Neutrophil (primary cell): ENCODE measurements around the gene STRA6.

Source experiments
- H3K27ac ChIP-seq: fragments of 200-600 bp; sonication (generic); 2 replicates; pipeline ENCODE4 v1.5.1; 2016; ENCODE audit warnings: mild to moderate bottlenecking, moderate library complexity
- H3K27me3 ChIP-seq: fragments of 200-600 bp; sonication (generic); 2 replicates; pipeline ENCODE4 v1.6.0; 2016; ENCODE audit warnings: mild to moderate bottlenecking
- H3K36me3 ChIP-seq: fragments of 200-600 bp; sonication (generic); 2 replicates; pipeline ENCODE4 v1.5.1; 2017
- H3K4me1 ChIP-seq, 2 experiments: fragments of 200-600 bp in 1 of 2; sonication (generic) in 1 of 2; 1 replicate in 1 of 2; 2 replicates in 1 of 2; pipeline versions ENCODE4 v1.5.1 to v1.6.1; 2013 to 2016; ENCODE audit warnings: low read depth in 1 of 2, low read length in 1 of 2, mild to moderate bottlenecking in 1 of 2, moderate library complexity in 1 of 2; ENCODE audit not compliant: control insufficient read depth in 1 of 2, insufficient read depth in 1 of 2
- H3K4me3 ChIP-seq, 2 experiments: fragments of 200-600 bp in 1 of 2; sonication (generic) in 1 of 2; 1 replicate in 1 of 2; 2 replicates in 1 of 2; pipeline ENCODE4 v1.5.1; 2013 to 2016; ENCODE audit warnings: low read depth in 1 of 2, low read length in 1 of 2, mild to moderate bottlenecking in 1 of 2, moderate library complexity in 1 of 2
- H3K9me3 ChIP-seq: fragments of 200-600 bp; sonication (generic); 2 replicates; pipeline ENCODE4 v1.5.1; 2016
- TF ChIP-seq, protein P1 (sequence below): fragments of 200-600 bp; sonication (generic); IDR thresholded peaks from 2 replicates; pipeline ENCODE4 v1.5.1; 2016; ENCODE audit warnings: antibody characterized with exemption

The STRA6 gene

DNA sequence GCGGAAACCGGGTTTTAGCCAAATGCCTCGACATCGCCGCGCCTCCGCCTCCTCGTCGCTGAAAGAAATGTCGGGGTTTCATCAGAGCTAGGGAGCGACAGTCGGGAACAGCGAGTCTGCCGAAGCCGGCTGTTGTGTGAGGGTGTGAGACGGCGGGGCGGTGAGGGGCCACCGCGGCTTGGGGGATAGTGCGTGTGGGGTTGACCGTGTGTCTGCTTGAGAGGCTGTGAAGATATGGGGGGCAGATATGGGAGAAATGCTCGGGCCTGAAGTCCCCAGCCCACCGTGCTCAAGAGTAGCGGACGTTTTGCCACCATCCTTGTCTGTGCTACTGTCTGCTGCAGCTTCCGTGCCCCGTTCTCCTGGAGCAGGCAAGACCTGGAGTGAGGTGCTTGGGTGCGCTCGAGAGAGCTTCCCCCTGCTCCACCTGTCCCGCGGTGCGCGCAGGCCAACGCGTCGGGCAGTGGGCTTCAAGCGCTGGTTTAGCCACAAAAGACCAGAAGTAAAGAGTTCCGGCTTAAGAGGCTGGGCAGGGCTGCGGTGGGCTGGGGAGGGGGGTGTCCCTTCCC is 72.9 kb downstream of the STRA6 start:
- H3K4me1 ChIP-seq = peaks cover 4 to 9% of the 10 kb centered on the region in 2 experiments
- no peak overlapping the region for H3K4me3 ChIP-seq
- no peak overlapping the region for H3K27ac ChIP-seq
- TF ChIP-seq, protein P1, sequence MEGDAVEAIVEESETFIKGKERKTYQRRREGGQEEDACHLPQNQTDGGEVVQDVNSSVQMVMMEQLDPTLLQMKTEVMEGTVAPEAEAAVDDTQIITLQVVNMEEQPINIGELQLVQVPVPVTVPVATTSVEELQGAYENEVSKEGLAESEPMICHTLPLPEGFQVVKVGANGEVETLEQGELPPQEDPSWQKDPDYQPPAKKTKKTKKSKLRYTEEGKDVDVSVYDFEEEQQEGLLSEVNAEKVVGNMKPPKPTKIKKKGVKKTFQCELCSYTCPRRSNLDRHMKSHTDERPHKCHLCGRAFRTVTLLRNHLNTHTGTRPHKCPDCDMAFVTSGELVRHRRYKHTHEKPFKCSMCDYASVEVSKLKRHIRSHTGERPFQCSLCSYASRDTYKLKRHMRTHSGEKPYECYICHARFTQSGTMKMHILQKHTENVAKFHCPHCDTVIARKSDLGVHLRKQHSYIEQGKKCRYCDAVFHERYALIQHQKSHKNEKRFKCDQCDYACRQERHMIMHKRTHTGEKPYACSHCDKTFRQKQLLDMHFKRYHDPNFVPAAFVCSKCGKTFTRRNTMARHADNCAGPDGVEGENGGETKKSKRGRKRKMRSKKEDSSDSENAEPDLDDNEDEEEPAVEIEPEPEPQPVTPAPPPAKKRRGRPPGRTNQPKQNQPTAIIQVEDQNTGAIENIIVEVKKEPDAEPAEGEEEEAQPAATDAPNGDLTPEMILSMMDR = no peak
- no peaks in the 10 kb centered on the region for H3K36me3 ChIP-seq
- peaks cover 100% of the 10 kb centered on the region for H3K27me3 ChIP-seq
- H3K9me3 ChIP-seq = no peaks in the 10 kb centered on the region
